ENCODE measurements around the gene ANKRD44. TPM values are rescaled to one million over a fixed set of nuclear protein-coding genes. Genes with fewer than 3 reads are reported as not detected.

Gene ANKRD44
- total RNA-seq, 2 experiments from 2014 or later, result 188 to 224 TPM

DNA sequence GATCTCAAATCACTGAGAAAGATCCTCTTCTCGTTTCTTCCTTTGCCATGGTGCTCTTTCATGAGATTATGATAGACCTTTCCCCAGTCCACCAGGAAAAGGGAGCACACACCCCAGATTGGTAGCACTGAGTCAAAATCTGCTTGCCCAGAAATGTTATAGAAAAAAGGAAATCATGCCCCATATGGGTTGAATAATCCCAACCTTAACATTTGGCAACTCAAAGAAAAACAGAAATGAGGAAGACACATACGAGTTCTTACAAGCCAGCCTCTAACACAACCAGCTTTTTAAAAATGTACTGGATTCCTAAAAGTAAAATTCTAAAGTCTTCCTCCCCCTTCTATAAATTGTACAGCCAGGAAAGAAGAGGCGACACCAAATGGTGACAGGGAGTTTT lies 103.0 kb downstream of the ANKRD44 start:
- ChIA-PET POLR2A (interaction anchor here (1.0 to 7.1 kb wide), 3 partner anchors 30 to 101 kb away, joined by 3 to 66 read pairs (median 4); partner anchors contain the start of gene ANKRD44), CTCF (interaction anchor here (0.7 to 9.7 kb wide), 15 partner anchors 10 to 136 kb away, joined by 3 to 79 read pairs (median 4); no protein-coding TSS in a partner anchor)
- Mint-ChIP-seq H3K4me3 (peak overlapping the region; percentile 44), H3K27ac (peak overlapping the region; percentile 95), H3K9me3 (ENCODE audit: insufficient read depth) (no peaks in the 10 kb centered on the region), H3K36me3 (ENCODE audit: low read depth) (peaks cover 60% of the 10 kb centered on the region), H3K27me3 (ENCODE audit: low read depth) (no peaks in the 10 kb centered on the region), H3K4me1 (ENCODE audit: low read depth) (peaks cover 91% of the 10 kb centered on the region)
- ATAC-seq, result no peak
- DNase-seq, result no peak

DNA sequence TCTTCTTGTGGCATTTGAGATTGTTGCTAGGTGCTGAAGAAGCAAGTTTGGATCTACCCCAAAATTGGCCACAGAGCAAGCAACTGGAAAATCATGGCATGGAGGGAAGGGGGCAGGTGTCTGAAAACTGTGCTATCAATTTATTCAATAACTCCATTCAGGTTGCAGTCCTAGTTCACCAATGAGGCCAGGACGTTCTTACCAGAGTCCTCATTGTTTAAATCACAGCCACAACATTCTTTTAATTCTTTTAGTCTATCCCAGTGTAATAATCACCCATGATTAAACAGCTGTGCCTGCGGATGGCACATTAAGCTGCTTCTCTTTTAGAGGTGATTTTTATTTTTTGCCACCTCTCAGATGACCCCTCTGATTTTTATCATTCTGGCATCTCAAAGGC lies 103.5 kb downstream of the ANKRD44 start:
- H3K27ac Mint-ChIP-seq, result peak overlapping the region; percentile 95
- DNase-seq (no peak), ATAC-seq (no peak)
- peak overlapping the region; percentile 44 for H3K4me3 Mint-ChIP-seq
- CTCF ChIA-PET, result interaction anchor here (0.7 to 9.7 kb wide), 17 partner anchors 10 to 136 kb away, joined by 3 to 79 read pairs (median 5); no protein-coding TSS in a partner anchor
- H3K36me3 Mint-ChIP-seq (ENCODE audit: low read depth), result peaks cover 61% of the 10 kb centered on the region
- H3K27me3 Mint-ChIP-seq (ENCODE audit: low read depth), result no peaks in the 10 kb centered on the region
- H3K4me1 Mint-ChIP-seq (ENCODE audit: low read depth), result peaks cover 90% of the 10 kb centered on the region
- POLR2A ChIA-PET, result interaction anchor here (1.1 to 7.1 kb wide), 4 partner anchors 10 to 102 kb away, joined by 4 to 66 read pairs (median 7); partner anchors contain the start of gene ANKRD44
- no peaks in the 10 kb centered on the region for H3K9me3 Mint-ChIP-seq (ENCODE audit: insufficient read depth)

DNA sequence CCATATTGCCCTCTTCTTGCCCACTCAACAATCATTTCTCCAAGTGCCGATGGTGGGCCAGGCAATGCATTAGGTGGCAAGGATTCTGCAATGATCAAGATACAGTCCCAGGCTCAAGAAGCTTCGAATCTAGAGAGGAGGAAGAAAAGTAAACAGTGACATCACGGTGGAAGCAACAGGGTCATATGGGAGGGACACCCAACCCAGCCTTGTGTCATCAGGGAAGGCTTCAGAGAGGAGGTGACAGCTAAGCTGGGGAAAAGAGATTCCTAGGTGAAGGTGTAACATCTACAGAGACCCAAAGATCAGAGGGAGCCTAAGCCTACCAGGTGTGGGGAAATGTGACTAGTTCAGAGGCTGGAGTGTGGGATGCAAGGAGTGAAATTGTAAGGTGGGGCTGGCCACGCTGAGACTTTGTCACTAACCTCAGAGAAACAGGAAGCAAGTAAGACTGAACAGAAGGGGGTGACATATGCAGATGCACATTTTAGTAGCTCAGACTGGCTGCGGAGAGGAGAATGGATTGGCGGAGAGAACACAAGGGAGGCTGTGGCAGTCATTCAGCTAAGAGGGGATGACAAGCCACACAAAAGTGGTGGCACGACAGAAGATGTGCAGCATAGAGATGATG lies 104.9 kb downstream of the ANKRD44 start:
- peak overlapping the region; percentile 95 for H3K27ac Mint-ChIP-seq
- peak; percentile 85 for DNase-seq

DNA sequence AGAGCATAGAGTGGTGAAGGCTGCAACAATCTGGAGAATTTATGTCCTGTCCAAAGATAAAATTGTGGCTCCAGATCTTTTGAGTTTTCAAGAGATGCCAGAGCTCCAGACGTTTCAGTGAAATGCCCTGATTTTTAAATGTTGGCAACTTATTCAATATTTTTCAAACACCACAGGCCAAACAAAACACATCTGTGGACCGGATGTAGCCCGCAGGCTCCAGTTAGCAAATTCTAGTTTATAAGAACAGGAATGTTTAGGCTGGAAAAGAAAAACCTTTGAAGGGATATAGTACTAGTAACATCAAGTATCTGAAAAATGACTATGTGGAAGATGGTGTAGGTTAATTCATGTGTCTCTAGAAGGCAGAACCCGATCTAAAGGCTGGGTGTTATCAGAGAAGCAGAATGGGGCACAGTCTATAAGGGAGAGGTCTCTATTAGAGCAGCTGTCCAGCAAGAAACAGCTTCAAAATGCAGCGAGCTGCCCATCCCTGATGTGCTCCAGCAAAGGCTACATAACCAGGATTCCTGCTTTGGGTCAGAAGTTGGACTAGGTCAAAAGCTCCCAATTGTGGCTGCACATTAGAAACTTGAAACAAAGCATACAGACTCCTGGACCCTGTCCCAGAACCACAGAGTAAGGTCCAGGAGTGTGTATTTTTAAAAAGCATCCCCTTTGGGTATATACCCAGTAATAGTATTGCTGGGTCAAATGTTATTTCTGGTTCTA lies 105.9 kb downstream of the ANKRD44 start:
- Mint-ChIP-seq H3K27me3 (ENCODE audit: low read depth) (no peaks in the 10 kb centered on the region), H3K27ac (peak overlapping the region; percentile 95), H3K9me3 (ENCODE audit: insufficient read depth) (no peaks in the 10 kb centered on the region), H3K4me1 (ENCODE audit: low read depth) (peaks cover 89% of the 10 kb centered on the region), H3K4me3 (no peak overlapping the region), H3K36me3 (ENCODE audit: low read depth) (peaks cover 66% of the 10 kb centered on the region)
- ATAC-seq, result no peak
- CTCF ChIA-PET, result interaction anchor here (0.9 to 9.7 kb wide), 16 partner anchors 7 to 107 kb away, joined by 3 to 79 read pairs (median 5); no protein-coding TSS in a partner anchor
- POLR2A ChIA-PET, result interaction anchor here (1.1 to 7.1 kb wide), 7 partner anchors 7 to 104 kb away, joined by 3 to 66 read pairs (median 8); partner anchors contain the start of gene ANKRD44
- no peak for DNase-seq

More for the DNA sequence above, 104.9 kb downstream of the ANKRD44 start:
- H3K36me3 Mint-ChIP-seq (ENCODE audit: low read depth), result peaks cover 58% of the 10 kb centered on the region
- H3K27me3 Mint-ChIP-seq (ENCODE audit: low read depth), result no peaks in the 10 kb centered on the region
- peak; percentile 81 for ATAC-seq
- ChIA-PET POLR2A (interaction anchor here (0.5 to 7.1 kb wide), 12 partner anchors 8 to 106 kb away, joined by 3 to 66 read pairs (median 4); partner anchors contain the start of gene ANKRD44), CTCF (interaction anchor here (0.7 to 9.7 kb wide), 21 partner anchors 8 to 161 kb away, joined by 3 to 79 read pairs (median 5); no protein-coding TSS in a partner anchor)
- peaks cover 89% of the 10 kb centered on the region for H3K4me1 Mint-ChIP-seq (ENCODE audit: low read depth)
- H3K9me3 Mint-ChIP-seq (ENCODE audit: insufficient read depth), result no peaks in the 10 kb centered on the region
- H3K4me3 Mint-ChIP-seq, result peak overlapping the region; percentile 44

DNA sequence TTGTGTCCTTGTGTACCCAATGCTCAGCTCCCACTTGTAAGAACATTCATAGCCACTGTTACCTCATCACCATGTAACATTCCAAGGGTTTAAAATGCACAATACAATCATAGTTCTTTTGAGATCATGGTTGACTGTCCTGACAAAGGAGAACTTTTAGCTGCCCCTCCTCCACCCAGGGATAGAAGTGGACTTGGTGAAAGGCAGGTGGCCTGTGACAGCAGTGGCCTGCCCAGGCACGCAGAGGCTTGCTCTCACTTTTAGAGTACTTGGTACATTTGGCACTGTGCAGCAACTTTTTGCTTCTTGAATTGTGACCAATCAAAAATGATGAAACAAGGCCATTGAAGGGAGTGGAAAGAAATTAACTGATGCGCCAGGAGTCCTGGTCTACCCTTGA lies 108.7 kb downstream of the ANKRD44 start:
- H3K9me3 Mint-ChIP-seq (ENCODE audit: insufficient read depth), result no peaks in the 10 kb centered on the region
- ChIA-PET POLR2A (interaction anchor here (1.0 kb wide), 1 partner anchor 28 kb away, joined by 4 read pairs; no protein-coding TSS in a partner anchor), CTCF (interaction anchor here (1.0 to 1.4 kb wide), 2 partner anchors 10 to 88 kb away, joined by 3 to 5 read pairs; no protein-coding TSS in a partner anchor)
- no peak for ATAC-seq
- H3K27me3 Mint-ChIP-seq (ENCODE audit: low read depth), result no peaks in the 10 kb centered on the region
- H3K4me1 Mint-ChIP-seq (ENCODE audit: low read depth), result peaks cover 87% of the 10 kb centered on the region
- DNase-seq, result no peak
- H3K4me3 Mint-ChIP-seq, result no peak overlapping the region
- H3K27ac Mint-ChIP-seq, result peak overlapping the region; percentile 58
- peaks cover 68% of the 10 kb centered on the region for H3K36me3 Mint-ChIP-seq (ENCODE audit: low read depth)

DNA sequence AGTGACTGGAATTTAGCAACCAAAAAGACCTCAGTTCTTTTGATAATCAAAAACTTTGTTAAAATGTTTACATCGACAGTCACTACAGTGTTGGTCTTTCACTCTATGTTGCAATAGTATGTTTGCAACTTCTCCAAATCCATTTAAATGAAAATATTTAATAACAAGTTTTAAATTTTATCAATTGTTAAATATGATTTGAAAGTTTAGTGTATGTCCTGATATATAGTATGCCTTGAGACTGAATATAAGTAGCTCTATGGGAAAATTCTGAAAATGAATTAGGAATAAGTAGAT lies 109.9 kb downstream of the ANKRD44 start:
- Mint-ChIP-seq H3K27me3 (ENCODE audit: low read depth) (no peaks in the 10 kb centered on the region), H3K9me3 (ENCODE audit: insufficient read depth) (no peaks in the 10 kb centered on the region), H3K4me3 (peak overlapping the region; percentile 40), H3K27ac (peak overlapping the region; percentile 93), H3K4me1 (ENCODE audit: low read depth) (peaks cover 87% of the 10 kb centered on the region), H3K36me3 (ENCODE audit: low read depth) (peaks cover 68% of the 10 kb centered on the region)
- ChIA-PET CTCF (interaction anchor here (1.0 to 8.2 kb wide), 2 partner anchors 9 to 88 kb away, joined by 3 to 79 read pairs; no protein-coding TSS in a partner anchor), POLR2A (interaction anchor here (3.6 kb wide), 1 partner anchor 108 kb away, joined by 72 read pairs; the partner anchor contains the start of gene ANKRD44)
- no peak for ATAC-seq
- no peak for DNase-seq

DNA sequence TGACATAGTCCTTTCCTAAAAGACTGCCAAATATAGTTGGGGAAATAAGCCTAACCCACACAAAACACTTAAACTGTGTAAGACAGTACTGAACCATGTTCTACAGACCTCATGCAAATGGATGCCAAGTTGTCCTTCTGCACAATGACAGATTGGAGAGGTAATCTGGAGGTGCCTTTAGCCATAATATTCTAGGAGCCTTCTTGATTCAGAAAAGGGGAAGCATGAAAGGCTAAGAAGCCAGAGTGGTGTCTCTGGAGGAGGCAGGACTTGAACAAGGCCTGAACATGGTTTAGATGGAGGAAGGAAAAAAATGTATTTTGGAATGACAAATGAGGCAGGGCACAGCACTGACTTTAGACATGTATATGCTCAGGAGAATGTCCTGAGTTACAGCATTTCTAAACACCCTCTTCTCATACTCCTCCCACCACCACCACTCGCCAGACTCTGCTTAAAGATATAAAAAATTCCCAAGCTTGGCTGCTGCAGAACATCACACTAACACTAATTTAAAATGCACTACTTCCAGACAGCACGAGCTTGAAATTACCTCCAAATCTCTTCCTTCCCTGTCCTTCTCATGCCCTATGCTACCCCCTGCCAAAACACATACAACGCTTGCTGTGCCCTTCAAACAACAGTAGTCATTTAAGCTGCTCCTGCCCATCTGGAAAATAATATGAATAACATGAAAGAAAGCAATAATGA lies 110.4 kb downstream of the ANKRD44 start:
- no peaks in the 10 kb centered on the region for H3K9me3 Mint-ChIP-seq (ENCODE audit: insufficient read depth)
- H3K4me1 Mint-ChIP-seq (ENCODE audit: low read depth), result peaks cover 87% of the 10 kb centered on the region
- DNase-seq (no peak), ATAC-seq (no peak)
- POLR2A ChIA-PET, result interaction anchor here (1.0 to 3.6 kb wide), 3 partner anchors 8 to 108 kb away, joined by 3 to 72 read pairs (median 4); partner anchors contain the start of gene ANKRD44
- no peaks in the 10 kb centered on the region for H3K27me3 Mint-ChIP-seq (ENCODE audit: low read depth)
- CTCF ChIA-PET, result interaction anchor here (0.9 to 8.2 kb wide), 5 partner anchors 9 to 110 kb away, joined by 3 to 79 read pairs (median 4); partner anchors contain the start of gene ANKRD44
- peaks cover 68% of the 10 kb centered on the region for H3K36me3 Mint-ChIP-seq (ENCODE audit: low read depth)
- peak overlapping the region; percentile 40 for H3K4me3 Mint-ChIP-seq
- peak overlapping the region; percentile 93 for H3K27ac Mint-ChIP-seq

DNA sequence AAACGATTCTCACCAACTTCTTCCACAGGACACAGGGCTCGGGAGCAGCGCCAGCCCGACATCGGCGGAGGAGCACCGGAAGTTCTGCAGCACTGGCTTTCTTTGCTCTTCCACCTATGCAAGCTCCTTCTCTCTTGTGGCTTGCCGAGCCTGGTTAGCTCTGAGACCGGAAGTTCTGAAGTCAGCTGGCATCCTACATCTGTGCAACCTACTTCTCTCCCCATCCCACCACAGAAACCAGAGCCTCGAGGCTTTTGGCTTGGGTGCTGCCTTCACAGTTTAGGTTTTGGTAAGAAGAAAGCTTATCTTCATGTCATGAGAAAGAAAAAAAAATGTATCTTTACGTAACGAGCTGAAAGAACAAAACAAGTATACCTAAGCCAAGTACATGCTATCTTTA lies 111.7 kb downstream of the ANKRD44 start:
- POLR2A ChIA-PET, result interaction anchor here (0.6 to 3.6 kb wide), 18 partner anchors 11 to 259 kb away, joined by 3 to 72 read pairs (median 4); partner anchors contain the start of genes ANKRD44 and SF3B1
- Mint-ChIP-seq H3K36me3 (ENCODE audit: low read depth) (peaks cover 69% of the 10 kb centered on the region), H3K27ac (peak overlapping the region; percentile 93), H3K9me3 (ENCODE audit: insufficient read depth) (no peaks in the 10 kb centered on the region), H3K4me1 (ENCODE audit: low read depth) (peaks cover 89% of the 10 kb centered on the region), H3K4me3 (peak overlapping the region; percentile 81), H3K27me3 (ENCODE audit: low read depth) (no peaks in the 10 kb centered on the region)
- ATAC-seq (peak; percentile 82), DNase-seq (peak; percentile 97)
- CTCF ChIA-PET, result interaction anchor here (0.6 to 8.2 kb wide), 20 partner anchors 8 to 179 kb away, joined by 3 to 79 read pairs (median 4); partner anchors contain the start of gene ANKRD44

DNA sequence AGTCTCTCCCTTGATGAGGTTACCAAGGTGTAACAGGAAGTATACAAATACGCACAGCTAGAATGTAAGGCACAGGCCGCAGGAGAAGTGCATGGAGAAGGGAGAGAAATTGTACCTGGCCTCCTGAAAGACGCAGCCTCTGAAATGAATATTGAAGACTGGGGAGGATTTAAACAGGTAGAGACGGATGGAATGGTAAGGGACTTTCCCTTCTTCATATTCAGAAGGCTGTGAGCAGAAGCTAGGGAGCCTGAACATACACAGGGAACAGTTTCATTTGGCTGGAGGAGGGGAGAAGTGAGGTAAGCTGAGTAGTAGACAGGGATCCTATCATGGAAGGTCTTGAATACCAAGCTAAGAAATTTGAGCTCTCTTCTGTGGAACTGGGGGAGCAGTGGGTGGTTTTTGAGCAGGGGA lies 112.7 kb downstream of the ANKRD44 start:
- Mint-ChIP-seq H3K27me3 (ENCODE audit: low read depth) (no peaks in the 10 kb centered on the region), H3K4me1 (ENCODE audit: low read depth) (peaks cover 85% of the 10 kb centered on the region), H3K9me3 (ENCODE audit: insufficient read depth) (no peaks in the 10 kb centered on the region), H3K4me3 (peak overlapping the region; percentile 81), H3K36me3 (ENCODE audit: low read depth) (peaks cover 60% of the 10 kb centered on the region), H3K27ac (peak overlapping the region; percentile 93)
- POLR2A ChIA-PET, result interaction anchor here (1.0 to 3.6 kb wide), 11 partner anchors 8 to 114 kb away, joined by 3 to 72 read pairs (median 6); partner anchors contain the start of gene ANKRD44
- CTCF ChIA-PET, result interaction anchor here (1.1 to 8.2 kb wide), 13 partner anchors 12 to 180 kb away, joined by 3 to 79 read pairs (median 5); partner anchors contain the start of gene ANKRD44
- ATAC-seq, result peak; percentile 19
- DNase-seq, result no peak

DNA sequence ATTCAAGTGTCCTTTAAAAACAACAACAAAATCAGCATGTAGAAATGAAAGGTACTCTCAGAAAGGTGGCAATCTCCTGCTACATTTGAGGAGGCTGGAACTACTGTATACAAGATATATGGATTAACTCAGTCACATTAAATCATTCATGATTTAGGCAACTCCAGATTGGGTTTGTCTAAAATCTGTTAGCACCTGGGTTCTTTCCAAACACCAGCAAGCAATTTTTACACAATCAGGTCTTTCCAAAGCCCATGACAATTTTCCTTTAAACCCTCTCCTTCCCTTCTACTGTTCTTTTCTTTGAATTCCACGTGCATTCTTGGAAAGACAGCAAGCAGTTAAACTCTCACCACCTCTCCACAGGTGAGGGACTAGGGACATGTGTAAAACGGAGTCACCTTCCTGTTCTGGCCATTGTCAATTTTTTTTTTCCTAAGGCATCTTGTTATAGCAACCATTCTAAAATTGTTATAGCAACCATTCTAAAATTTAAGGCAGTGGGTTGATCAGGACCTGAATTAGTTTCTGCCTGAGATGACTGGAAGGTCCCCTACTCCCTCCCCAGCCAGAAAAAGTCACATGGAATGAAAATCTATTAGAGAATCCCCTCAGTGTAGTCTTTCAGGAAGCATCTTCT lies 113.9 kb downstream of the ANKRD44 start:
- Mint-ChIP-seq H3K36me3 (ENCODE audit: low read depth) (peaks cover 52% of the 10 kb centered on the region), H3K4me1 (ENCODE audit: low read depth) (peaks cover 86% of the 10 kb centered on the region), H3K27me3 (ENCODE audit: low read depth) (no peaks in the 10 kb centered on the region), H3K27ac (peak overlapping the region; percentile 77), H3K9me3 (ENCODE audit: insufficient read depth) (no peaks in the 10 kb centered on the region), H3K4me3 (peak overlapping the region; percentile 81)
- CTCF ChIA-PET, result interaction anchor here (0.8 to 8.2 kb wide), 9 partner anchors 13 to 131 kb away, joined by 3 to 79 read pairs (median 11); partner anchors contain the start of gene ANKRD44
- POLR2A ChIA-PET, result interaction anchor here (1.4 to 3.1 kb wide), 3 partner anchors 9 to 113 kb away, joined by 9 to 18 read pairs (median 9); partner anchors contain the start of gene ANKRD44
- DNase-seq (no peak), ATAC-seq (peak; percentile 21)

All from activated CD8-positive, alpha-beta T cell treated with anti-CD3 and anti-CD28 coated beads, Interleukin-2, amount 10 ng/mL, durations not matched to agents 7 days and 5 days (primary cell).